MCF 10A (cell line): ENCODE data around the gene ADNP2. TPM values are rescaled to one million over a fixed set of nuclear protein-coding genes. Genes with fewer than 3 reads are reported as not detected.
A peak's percentile ranks its signal among the peaks of the same experiment; 100 is the strongest.

Experiments used
- BruUV-seq: library from RNA; stranded (reverse); fragments of 400-500 nt; replicated peaks from 2 replicates; lab custom pipeline; 2021; lab: Mats Ljungman, UMichigan
- CTCF ChIA-PET: fragments of 300-600 bp; sonication (Branson Sonifier 250); formaldehyde crosslinking; extraction: SDS; loops from one replicate; lab custom pipeline; 2021; ENCODE audit warnings: antibody characterized with exemption, inconsistent platforms; lab: Yijun Ruan, JAX
- POLR2A ChIA-PET: fragments of 300-600, 350-650 bp; sonication (Branson Sonifier 250); formaldehyde crosslinking; extraction: SDS; loops from one replicate; lab custom pipeline; 2020; ENCODE audit warnings: antibody characterized with exemption, inconsistent platforms; lab: Yijun Ruan, JAX
- DNase-seq: peaks from one replicate; pipeline ENCODE4 v3.0.0-alpha.2; 2018; ENCODE audit not compliant: unreplicated experiment
- H3K27ac Mint-ChIP-seq: one replicate; pipeline ENCODE4 v1.8.0; 2022; ENCODE audit warnings: mild to moderate bottlenecking, low read depth, mixed read lengths; ENCODE audit not compliant: unreplicated experiment
- H3K27me3 Mint-ChIP-seq: one replicate; pipeline ENCODE4 v1.8.0; 2022; ENCODE audit warnings: mixed read lengths; ENCODE audit not compliant: insufficient read depth, unreplicated experiment
- H3K36me3 Mint-ChIP-seq: one replicate; pipeline ENCODE4 v1.8.0; 2022; ENCODE audit warnings: mild to moderate bottlenecking, moderate library complexity, mixed read lengths; ENCODE audit not compliant: insufficient read depth, unreplicated experiment
- H3K4me1 Mint-ChIP-seq: one replicate; pipeline ENCODE4 v1.8.0; 2022; ENCODE audit warnings: mixed read lengths; ENCODE audit not compliant: insufficient read depth, unreplicated experiment
- H3K4me3 Mint-ChIP-seq: one replicate; pipeline ENCODE4 v1.8.0; 2022; ENCODE audit warnings: mild to moderate bottlenecking, moderate library complexity, mixed read lengths; ENCODE audit not compliant: unreplicated experiment
- H3K9me3 Mint-ChIP-seq: one replicate; pipeline ENCODE4 v1.8.0; 2022; ENCODE audit warnings: mixed read lengths; ENCODE audit not compliant: unreplicated experiment
- intact Hi-C: fragments of 100-400 bp; cut with micrococcal nuclease; formaldehyde crosslinking; loops from 2 replicates; pipeline ENCODE4 v1.14.1; 2022
- total RNA-seq: library from RNA; stranded (reverse); gene quantifications from 2 replicates; pipeline ENCODE4 v1.2.3, GENCODE V29; 2022
- TF ChIP-seq, protein P1 (sequence below): fragments of 200-600 bp; IDR thresholded peaks from one replicate; pipeline ENCODE4 v1.8.0; 2022; ENCODE audit warnings: antibody characterized with exemption, mild to moderate bottlenecking; ENCODE audit not compliant: unreplicated experiment

Gene ADNP2
- total RNA-seq, 1 experiment from 2014 or later, result 19.6 TPM

DNA sequence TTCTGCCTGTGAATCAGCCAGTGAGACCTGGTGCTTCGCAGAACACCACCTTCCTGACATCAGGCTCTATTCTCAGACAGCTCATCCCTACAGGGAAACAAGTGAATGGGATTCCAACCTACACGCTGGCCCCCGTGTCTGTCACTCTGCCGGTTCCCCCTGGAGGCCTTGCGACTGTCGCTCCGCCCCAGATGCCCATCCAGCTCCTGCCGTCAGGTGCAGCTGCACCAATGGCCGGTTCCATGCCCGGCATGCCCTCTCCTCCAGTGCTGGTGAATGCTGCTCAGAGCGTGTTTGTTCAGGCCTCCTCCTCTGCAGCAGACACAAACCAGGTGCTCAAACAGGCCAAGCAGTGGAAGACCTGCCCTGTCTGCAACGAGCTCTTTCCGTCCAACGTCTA lies 28.1 kb downstream of the ADNP2 start:
- no peaks in the 10 kb centered on the region for H3K27me3 Mint-ChIP-seq
- TF ChIP-seq, protein P1, sequence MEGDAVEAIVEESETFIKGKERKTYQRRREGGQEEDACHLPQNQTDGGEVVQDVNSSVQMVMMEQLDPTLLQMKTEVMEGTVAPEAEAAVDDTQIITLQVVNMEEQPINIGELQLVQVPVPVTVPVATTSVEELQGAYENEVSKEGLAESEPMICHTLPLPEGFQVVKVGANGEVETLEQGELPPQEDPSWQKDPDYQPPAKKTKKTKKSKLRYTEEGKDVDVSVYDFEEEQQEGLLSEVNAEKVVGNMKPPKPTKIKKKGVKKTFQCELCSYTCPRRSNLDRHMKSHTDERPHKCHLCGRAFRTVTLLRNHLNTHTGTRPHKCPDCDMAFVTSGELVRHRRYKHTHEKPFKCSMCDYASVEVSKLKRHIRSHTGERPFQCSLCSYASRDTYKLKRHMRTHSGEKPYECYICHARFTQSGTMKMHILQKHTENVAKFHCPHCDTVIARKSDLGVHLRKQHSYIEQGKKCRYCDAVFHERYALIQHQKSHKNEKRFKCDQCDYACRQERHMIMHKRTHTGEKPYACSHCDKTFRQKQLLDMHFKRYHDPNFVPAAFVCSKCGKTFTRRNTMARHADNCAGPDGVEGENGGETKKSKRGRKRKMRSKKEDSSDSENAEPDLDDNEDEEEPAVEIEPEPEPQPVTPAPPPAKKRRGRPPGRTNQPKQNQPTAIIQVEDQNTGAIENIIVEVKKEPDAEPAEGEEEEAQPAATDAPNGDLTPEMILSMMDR, result no peak

DNA sequence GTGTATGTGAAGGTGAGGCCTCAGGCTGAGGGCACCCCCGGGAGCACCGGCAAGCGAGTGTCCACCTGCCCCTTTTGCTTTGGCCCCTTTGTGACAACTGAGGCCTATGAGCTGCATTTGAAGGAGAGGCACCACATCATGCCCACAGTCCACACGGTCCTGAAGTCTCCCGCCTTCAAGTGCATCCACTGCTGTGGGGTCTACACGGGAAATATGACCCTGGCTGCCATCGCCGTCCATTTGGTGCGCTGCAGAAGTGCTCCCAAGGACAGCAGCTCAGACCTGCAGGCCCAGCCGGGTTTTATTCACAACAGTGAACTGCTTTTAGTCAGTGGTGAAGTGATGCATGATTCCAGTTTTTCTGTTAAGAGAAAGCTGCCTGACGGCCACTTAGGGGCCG lies 28.9 kb downstream of the ADNP2 start:
- ChIA-PET POLR2A (no interaction called here), CTCF (interaction anchor here (0.6 to 1.6 kb wide), 2 partner anchors 19 to 53 kb away, joined by 3 to 7 read pairs; no protein-coding TSS in a partner anchor)
- no peaks in the 10 kb centered on the region for H3K27me3 Mint-ChIP-seq
- BruUV-seq, result no TSS peak
- intact Hi-C loops, result no loop called here
- peaks cover 71% of the 10 kb centered on the region for H3K36me3 Mint-ChIP-seq
- H3K27ac Mint-ChIP-seq, result no peak overlapping the region
- H3K4me1 Mint-ChIP-seq, result peaks cover 11% of the 10 kb centered on the region
- no peaks in the 10 kb centered on the region for H3K9me3 Mint-ChIP-seq
- DNase-seq, result no peak
- no peak overlapping the region for H3K4me3 Mint-ChIP-seq
- TF ChIP-seq, protein P1, result no peak

More for the DNA sequence above, 28.1 kb downstream of the ADNP2 start:
- Mint-ChIP-seq H3K36me3 (peaks cover 73% of the 10 kb centered on the region), H3K27ac (peak overlapping the region; percentile 16), H3K9me3 (no peaks in the 10 kb centered on the region), H3K4me3 (no peak overlapping the region), H3K4me1 (peaks cover 20% of the 10 kb centered on the region)
- no TSS peak for BruUV-seq
- intact Hi-C loops, result no loop called here
- no peak for DNase-seq
- POLR2A ChIA-PET, result interaction anchor here (1.1 kb wide), 1 partner anchor 8 kb away, joined by 4 read pairs; no protein-coding TSS in a partner anchor
- CTCF ChIA-PET, result interaction anchor here (0.5 to 1.6 kb wide), 3 partner anchors 20 to 192 kb away, joined by 3 to 7 read pairs (median 4); no protein-coding TSS in a partner anchor

DNA sequence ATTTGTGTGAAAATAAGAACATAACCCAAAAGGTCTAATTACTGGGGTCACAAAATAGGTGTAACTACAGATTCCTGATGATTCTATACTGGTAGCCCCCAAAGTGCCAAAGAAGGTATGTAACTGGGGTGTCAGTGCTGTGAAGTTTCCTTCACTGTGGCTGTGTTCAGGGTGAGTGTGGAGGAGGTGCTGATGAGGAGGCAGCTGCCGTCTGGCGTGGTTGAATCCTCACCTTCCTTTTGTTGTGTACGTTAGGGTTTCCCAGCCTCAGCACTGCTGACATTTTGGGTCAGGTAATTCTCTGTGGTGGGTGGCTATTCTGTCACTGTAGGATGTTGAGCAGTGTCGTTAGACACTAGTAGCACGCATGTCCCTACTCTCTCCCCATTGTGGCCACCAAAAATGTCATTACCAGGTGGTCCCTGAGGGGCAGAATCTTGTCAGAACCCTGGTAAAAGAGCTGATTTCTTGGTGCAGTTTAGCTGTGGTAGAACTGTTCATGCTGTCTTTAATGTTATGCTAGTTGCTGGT lies 31.5 kb downstream of the ADNP2 start:
- CTCF ChIA-PET, result interaction anchor here (0.9 kb wide), 1 partner anchor 10 kb away, joined by 5 read pairs; no protein-coding TSS in a partner anchor

DNA sequence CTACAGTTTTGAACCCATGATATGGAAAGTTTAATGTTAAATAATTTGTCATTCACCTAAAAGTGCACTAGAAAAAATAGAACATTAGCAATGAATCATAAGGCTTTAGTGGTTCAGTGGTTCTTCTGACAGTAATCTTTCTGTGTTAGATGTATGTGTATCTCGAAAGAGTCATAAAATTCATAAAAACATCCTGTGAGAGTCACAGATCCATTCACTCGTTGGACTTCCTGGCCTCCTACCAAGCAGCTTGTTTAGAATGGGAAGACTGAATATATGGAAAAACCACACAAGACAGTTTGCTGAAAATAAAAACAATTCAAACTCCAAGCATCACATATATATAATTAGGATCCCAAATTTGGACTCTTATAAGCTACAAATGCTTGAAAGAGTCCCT lies 34.8 kb downstream of the ADNP2 start:
- TF ChIP-seq, protein P1, result no peak
- intact Hi-C loops, result no loop called here
- Mint-ChIP-seq H3K4me1 (no peaks in the 10 kb centered on the region), H3K27ac (no peak overlapping the region), H3K4me3 (no peak overlapping the region), H3K27me3 (no peaks in the 10 kb centered on the region), H3K36me3 (peaks cover 29% of the 10 kb centered on the region), H3K9me3 (no peaks in the 10 kb centered on the region)
- DNase-seq, result no peak
- no TSS peak for BruUV-seq
- ChIA-PET CTCF (interaction anchor here (0.6 to 2.7 kb wide), 6 partner anchors 9 to 55 kb away, joined by 3 to 10 read pairs (median 6); no protein-coding TSS in a partner anchor), POLR2A (interaction anchor here (0.9 to 3.7 kb wide), 6 partner anchors 9 to 155 kb away, joined by 3 to 14 read pairs (median 5); partner anchors contain the start of gene RBFA)

More for the DNA sequence above, 31.5 kb downstream of the ADNP2 start:
- Mint-ChIP-seq H3K4me1 (no peaks in the 10 kb centered on the region), H3K36me3 (peaks cover 55% of the 10 kb centered on the region), H3K27me3 (no peaks in the 10 kb centered on the region), H3K9me3 (no peaks in the 10 kb centered on the region), H3K27ac (no peak overlapping the region), H3K4me3 (no peak overlapping the region)
- TF ChIP-seq, protein P1, result no peak
- no TSS peak for BruUV-seq
- POLR2A ChIA-PET, result interaction anchor here (0.7 kb wide), 1 partner anchor 112 kb away, joined by 3 read pairs; no protein-coding TSS in a partner anchor
- DNase-seq, result no peak
- intact Hi-C loops, result no loop called here
